ENCODE measurements around the gene SLC22A4.

The SLC22A4 gene

DNA sequence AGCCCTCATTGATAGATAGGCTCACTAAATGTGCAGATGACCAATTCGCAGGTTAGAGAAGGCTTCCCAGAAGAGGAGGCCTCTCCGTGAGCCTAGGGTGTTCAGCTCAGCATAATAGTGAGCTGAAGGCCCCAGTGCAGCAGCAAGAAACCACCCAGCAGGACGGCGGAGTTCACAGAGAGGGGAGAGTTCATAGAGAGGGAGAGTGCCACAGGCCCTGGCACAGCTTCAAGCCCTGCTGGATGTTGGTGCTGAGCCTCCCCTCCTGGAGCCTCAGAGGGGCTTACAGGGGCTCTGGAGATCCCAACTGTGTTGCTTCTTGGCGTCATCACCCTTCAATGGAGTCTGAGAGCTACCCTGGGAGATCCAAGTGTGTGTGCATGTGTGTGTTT, 77.4 kb downstream of the SLC22A4 start:
- TF ChIP-seq YY1 (IDR thresholded peaks at IDR 0.05; ENCODE audit: low read depth) (no peak), EGR1 (IDR thresholded peaks at IDR 0.05) (no peak), EP300 (IDR thresholded peaks at IDR 0.05; ENCODE audit: borderline replicate concordance) (no peak), CREB1 (IDR thresholded peaks at IDR 0.05; ENCODE audit: low read depth) (no peak), NFIC (IDR thresholded peaks at IDR 0.05) (no peak), RAD21 (IDR thresholded peaks at IDR 0.05; ENCODE audit: low read depth) (no peak), TCF12 (IDR thresholded peaks at IDR 0.05; ENCODE audit: low read depth) (no peak), ZBTB7A (IDR thresholded peaks at IDR 0.05; ENCODE audit: low read depth) (no peak), FOXM1 (IDR thresholded peaks at IDR 0.05; ENCODE audit: borderline replicate concordance, low read depth) (no peak), CEBPB (IDR thresholded peaks at IDR 0.05) (no peak), TEAD4 (IDR thresholded peaks at IDR 0.05) (no peak), TAF1 (IDR thresholded peaks at IDR 0.05; ENCODE audit: low read depth) (no peak)
- TF ChIP-seq, protein P1, sequence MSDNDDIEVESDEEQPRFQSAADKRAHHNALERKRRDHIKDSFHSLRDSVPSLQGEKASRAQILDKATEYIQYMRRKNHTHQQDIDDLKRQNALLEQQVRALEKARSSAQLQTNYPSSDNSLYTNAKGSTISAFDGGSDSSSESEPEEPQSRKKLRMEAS (IDR thresholded peaks at IDR 0.05), result no peak
- TF ChIP-seq, protein P2, sequence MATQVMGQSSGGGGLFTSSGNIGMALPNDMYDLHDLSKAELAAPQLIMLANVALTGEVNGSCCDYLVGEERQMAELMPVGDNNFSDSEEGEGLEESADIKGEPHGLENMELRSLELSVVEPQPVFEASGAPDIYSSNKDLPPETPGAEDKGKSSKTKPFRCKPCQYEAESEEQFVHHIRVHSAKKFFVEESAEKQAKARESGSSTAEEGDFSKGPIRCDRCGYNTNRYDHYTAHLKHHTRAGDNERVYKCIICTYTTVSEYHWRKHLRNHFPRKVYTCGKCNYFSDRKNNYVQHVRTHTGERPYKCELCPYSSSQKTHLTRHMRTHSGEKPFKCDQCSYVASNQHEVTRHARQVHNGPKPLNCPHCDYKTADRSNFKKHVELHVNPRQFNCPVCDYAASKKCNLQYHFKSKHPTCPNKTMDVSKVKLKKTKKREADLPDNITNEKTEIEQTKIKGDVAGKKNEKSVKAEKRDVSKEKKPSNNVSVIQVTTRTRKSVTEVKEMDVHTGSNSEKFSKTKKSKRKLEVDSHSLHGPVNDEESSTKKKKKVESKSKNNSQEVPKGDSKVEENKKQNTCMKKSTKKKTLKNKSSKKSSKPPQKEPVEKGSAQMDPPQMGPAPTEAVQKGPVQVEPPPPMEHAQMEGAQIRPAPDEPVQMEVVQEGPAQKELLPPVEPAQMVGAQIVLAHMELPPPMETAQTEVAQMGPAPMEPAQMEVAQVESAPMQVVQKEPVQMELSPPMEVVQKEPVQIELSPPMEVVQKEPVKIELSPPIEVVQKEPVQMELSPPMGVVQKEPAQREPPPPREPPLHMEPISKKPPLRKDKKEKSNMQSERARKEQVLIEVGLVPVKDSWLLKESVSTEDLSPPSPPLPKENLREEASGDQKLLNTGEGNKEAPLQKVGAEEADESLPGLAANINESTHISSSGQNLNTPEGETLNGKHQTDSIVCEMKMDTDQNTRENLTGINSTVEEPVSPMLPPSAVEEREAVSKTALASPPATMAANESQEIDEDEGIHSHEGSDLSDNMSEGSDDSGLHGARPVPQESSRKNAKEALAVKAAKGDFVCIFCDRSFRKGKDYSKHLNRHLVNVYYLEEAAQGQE (IDR thresholded peaks at IDR 0.05; ENCODE audit: low read depth), result no peak
- TF ChIP-seq, protein P3, sequence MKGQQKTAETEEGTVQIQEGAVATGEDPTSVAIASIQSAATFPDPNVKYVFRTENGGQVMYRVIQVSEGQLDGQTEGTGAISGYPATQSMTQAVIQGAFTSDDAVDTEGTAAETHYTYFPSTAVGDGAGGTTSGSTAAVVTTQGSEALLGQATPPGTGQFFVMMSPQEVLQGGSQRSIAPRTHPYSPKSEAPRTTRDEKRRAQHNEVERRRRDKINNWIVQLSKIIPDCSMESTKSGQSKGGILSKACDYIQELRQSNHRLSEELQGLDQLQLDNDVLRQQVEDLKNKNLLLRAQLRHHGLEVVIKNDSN (IDR thresholded peaks at IDR 0.05), result no peak

DNA sequence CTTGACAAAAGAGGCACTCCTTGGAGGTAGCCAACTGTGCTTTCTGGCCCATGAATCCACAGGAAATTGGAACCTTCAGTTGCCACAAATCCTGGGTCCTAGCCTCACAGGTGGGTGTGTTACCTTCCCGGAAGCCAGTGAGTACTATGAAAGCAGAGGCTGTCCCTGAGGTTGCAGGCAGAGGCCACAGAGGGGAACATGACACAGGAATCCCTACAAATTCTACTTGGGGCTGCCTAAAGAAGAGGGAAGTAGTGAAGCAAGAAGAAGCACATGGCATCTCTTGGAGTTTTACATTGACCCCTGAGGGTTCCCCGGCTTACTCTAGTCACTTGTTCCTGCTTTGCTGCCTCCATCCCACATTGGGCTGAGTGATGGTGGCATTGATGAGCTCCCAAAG, 77.9 kb downstream of the SLC22A4 start:
- TF ChIP-seq CEBPB (IDR thresholded peaks at IDR 0.05) (no peak), FOXM1 (IDR thresholded peaks at IDR 0.05; ENCODE audit: borderline replicate concordance, low read depth) (no peak), YY1 (IDR thresholded peaks at IDR 0.05; ENCODE audit: low read depth) (no peak), EP300 (IDR thresholded peaks at IDR 0.05; ENCODE audit: borderline replicate concordance) (no peak), EGR1 (IDR thresholded peaks at IDR 0.05) (no peak), ZBTB7A (IDR thresholded peaks at IDR 0.05; ENCODE audit: low read depth) (no peak), TAF1 (IDR thresholded peaks at IDR 0.05; ENCODE audit: low read depth) (no peak), CREB1 (IDR thresholded peaks at IDR 0.05; ENCODE audit: low read depth) (no peak), NFIC (IDR thresholded peaks at IDR 0.05) (no peak), RAD21 (IDR thresholded peaks at IDR 0.05; ENCODE audit: low read depth) (no peak), TEAD4 (IDR thresholded peaks at IDR 0.05) (no peak), TCF12 (IDR thresholded peaks at IDR 0.05; ENCODE audit: low read depth) (no peak)
- TF ChIP-seq, protein P1 (IDR thresholded peaks at IDR 0.05), result no peak
- TF ChIP-seq, protein P3 (IDR thresholded peaks at IDR 0.05), result no peak
- TF ChIP-seq, protein P2 (IDR thresholded peaks at IDR 0.05; ENCODE audit: low read depth), result no peak

DNA sequence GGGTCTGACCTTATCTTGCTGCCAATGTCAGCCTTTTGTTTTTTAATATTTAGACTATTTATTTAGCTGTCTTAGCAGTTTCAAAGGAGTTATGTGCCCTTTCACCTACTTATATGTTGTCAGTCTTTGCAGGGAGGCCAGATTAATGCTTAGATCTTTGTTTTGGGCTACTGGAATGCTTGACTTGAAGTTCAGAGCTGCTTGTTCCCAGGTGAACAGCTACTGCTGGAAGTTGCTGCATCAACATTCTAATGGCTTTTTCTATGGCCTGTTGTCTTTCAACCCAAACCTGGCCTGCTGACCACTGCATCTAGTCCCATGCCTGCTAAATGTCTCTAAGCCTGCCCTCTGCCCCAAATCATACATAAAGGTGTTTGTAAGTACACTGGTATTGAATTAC, 78.3 kb downstream of the SLC22A4 start:
- TF ChIP-seq TCF12 (IDR thresholded peaks at IDR 0.05; ENCODE audit: low read depth), result no peak
- TF ChIP-seq, protein P2 (IDR thresholded peaks at IDR 0.05; ENCODE audit: low read depth), result no peak
- TF ChIP-seq CEBPB (IDR thresholded peaks at IDR 0.05), result no peak
- no peak for TF ChIP-seq TAF1 (IDR thresholded peaks at IDR 0.05; ENCODE audit: low read depth)
- no peak for TF ChIP-seq CREB1 (IDR thresholded peaks at IDR 0.05; ENCODE audit: low read depth)
- TF ChIP-seq NFIC (IDR thresholded peaks at IDR 0.05), result no peak
- TF ChIP-seq EGR1 (IDR thresholded peaks at IDR 0.05), result no peak

DNA sequence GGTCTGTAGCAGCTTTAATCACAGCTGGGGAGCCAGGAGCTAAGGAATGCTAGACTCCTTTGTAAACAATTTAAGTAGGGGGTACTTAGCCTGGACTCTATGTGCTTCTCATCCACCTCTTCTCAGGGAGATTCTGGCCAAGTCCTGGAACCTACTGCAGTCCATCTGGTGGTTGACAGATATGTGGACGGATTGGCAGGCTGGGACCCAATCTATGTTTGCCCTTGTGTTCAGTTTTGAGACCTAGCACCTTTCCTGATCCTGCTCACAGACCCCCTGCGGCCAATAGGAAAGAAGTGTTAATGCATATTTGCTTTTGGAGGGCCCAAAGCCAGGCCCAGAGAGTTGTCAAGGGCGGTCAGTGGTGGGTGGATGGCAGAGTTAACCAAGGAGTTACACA, 81.8 kb downstream of the SLC22A4 start:
- TF ChIP-seq CREB1 (IDR thresholded peaks at IDR 0.05; ENCODE audit: low read depth) (no peak), EP300 (IDR thresholded peaks at IDR 0.05; ENCODE audit: borderline replicate concordance) (no peak), NFIC (IDR thresholded peaks at IDR 0.05) (no peak), CEBPB (IDR thresholded peaks at IDR 0.05) (no peak), RAD21 (IDR thresholded peaks at IDR 0.05; ENCODE audit: low read depth) (no peak), TAF1 (IDR thresholded peaks at IDR 0.05; ENCODE audit: low read depth) (no peak), EGR1 (IDR thresholded peaks at IDR 0.05) (no peak), ZBTB7A (IDR thresholded peaks at IDR 0.05; ENCODE audit: low read depth) (no peak), TEAD4 (IDR thresholded peaks at IDR 0.05) (no peak), FOXM1 (IDR thresholded peaks at IDR 0.05; ENCODE audit: borderline replicate concordance, low read depth) (no peak), TCF12 (IDR thresholded peaks at IDR 0.05; ENCODE audit: low read depth) (no peak), YY1 (IDR thresholded peaks at IDR 0.05; ENCODE audit: low read depth) (no peak)
- TF ChIP-seq, protein P3 (IDR thresholded peaks at IDR 0.05), result no peak
- TF ChIP-seq, protein P2 (IDR thresholded peaks at IDR 0.05; ENCODE audit: low read depth), result no peak
- TF ChIP-seq, protein P1 (IDR thresholded peaks at IDR 0.05), result no peak

Measured in Ishikawa (cell line).